Smooth muscle cell (in vitro differentiated cells): Measurements from ENCODE around the gene ZDHHC14. TPM values are rescaled to one million over a fixed set of nuclear protein-coding genes. Genes with fewer than 3 reads are reported as not detected.

Experiments used
- DNase-seq: peaks from one replicate; lab custom pipeline; 2025; ENCODE audit not compliant: unreplicated experiment; lab: John Stamatoyannopoulos, UW
- H2AFZ ChIP-seq: fragments of 200-600 bp; sonication (generic); 2 replicates; pipeline ENCODE4 v1.6.0; 2016; ENCODE audit warnings: antibody characterized with exemption, low read depth, mild to moderate bottlenecking
- H3F3A ChIP-seq: fragments of 200-600 bp; sonication (generic); 2 replicates; pipeline ENCODE4 v1.6.0; 2017; ENCODE audit warnings: antibody characterized with exemption, low read depth
- H3K27ac ChIP-seq: fragments of 200-600 bp; sonication (generic); 2 replicates; pipeline ENCODE4 v1.5.1; 2016; ENCODE audit warnings: low read depth, mild to moderate bottlenecking
- H3K27me3 ChIP-seq: fragments of 200-600 bp; sonication (generic); 2 replicates; pipeline ENCODE4 v1.6.1; 2016; ENCODE audit warnings: low read depth, mild to moderate bottlenecking
- H3K36me3 ChIP-seq: fragments of 200-600 bp; sonication (generic); 2 replicates; pipeline ENCODE4 v1.5.1; 2016; ENCODE audit warnings: low read depth
- H3K4me1 ChIP-seq: fragments of 200-600 bp; sonication (generic); 2 replicates; pipeline ENCODE4 v1.5.1; 2016; ENCODE audit warnings: low read depth
- H3K4me2 ChIP-seq: fragments of 200-600 bp; sonication (generic); 2 replicates; pipeline ENCODE4 v1.6.0; 2016; ENCODE audit warnings: mild to moderate bottlenecking
- H3K4me3 ChIP-seq: fragments of 200-600 bp; sonication (generic); 2 replicates; pipeline ENCODE4 v1.5.1; 2016; ENCODE audit warnings: mild to moderate bottlenecking
- H3K79me2 ChIP-seq: fragments of 200-600 bp; sonication (generic); 2 replicates; pipeline ENCODE4 v1.6.0; 2016; ENCODE audit warnings: low read depth, mild to moderate bottlenecking
- H3K9ac ChIP-seq: fragments of 200-600 bp; sonication (generic); 2 replicates; pipeline ENCODE4 v1.6.0; 2016; ENCODE audit warnings: low read depth
- H3K9me3 ChIP-seq: fragments of 200-600 bp; sonication (generic); replicated peaks from 2 replicates; pipeline ENCODE4 v1.5.1; 2016; ENCODE audit warnings: low read depth
- H4K20me1 ChIP-seq: fragments of 200-600 bp; sonication (generic); 2 replicates; pipeline ENCODE4 v1.6.0; 2016; ENCODE audit warnings: low read depth
- CTCF ChIP-seq: fragments of 200-600 bp; sonication (generic); IDR thresholded peaks from 2 replicates; pipeline ENCODE4 v1.5.1; 2017; ENCODE audit warnings: borderline replicate concordance, mild to moderate bottlenecking, antibody characterized with exemption; ENCODE audit not compliant: insufficient read depth, poor library complexity, severe bottlenecking
- WGBS: methylation state at CpG from one replicate; pipeline ENCODE4 v1.1.7; 2016; ENCODE audit warnings: low lambda C conversion rate; 5-methylcytosine and 5-hydroxymethylcytosine counted together
- polyA plus RNA-seq: library from polyadenylated mRNA; unstranded; fragments of >200 nt; fragmentation: Nextera tagmentation; extraction: Ambion mirVana; gene quantifications from 2 replicates; pipeline ENCODE4 v1.2.1, GENCODE V29; 2016
- total RNA-seq: library from RNA; depleted of rRNA; stranded (reverse); fragments of >200 nt; gene quantifications from 2 replicates; pipeline ENCODE4 v1.2.3, GENCODE V29; 2014

Gene ZDHHC14
- total and polyA plus RNA-seq, 2 experiments from 2014 or later, result 1.3 to 1.6 TPM

GRCh38 chr6:157376706-157377230 is 4.2 kb upstream of the ZDHHC14 start:
- DNase-seq, result no peak
- no peaks in the 10 kb centered on the region for H3K79me2 ChIP-seq
- no peaks in the 10 kb centered on the region for H3K9me3 ChIP-seq
- H3K4me1 ChIP-seq, result peaks cover 4% of the 10 kb centered on the region
- TF ChIP-seq CTCF, result no peak
- H3K36me3 ChIP-seq, result no peaks in the 10 kb centered on the region
- no peaks in the 10 kb centered on the region for H3F3A ChIP-seq
- no peaks in the 10 kb centered on the region for H4K20me1 ChIP-seq
- no peak overlapping the region for H3K27ac ChIP-seq
- WGBS, result 94% methylated on average over 9 of the region's 9 CpGs
- no peaks in the 10 kb centered on the region for H3K27me3 ChIP-seq
- no peak overlapping the region for H3K4me3 ChIP-seq
- H3K9ac ChIP-seq, result no peak overlapping the region
- no peak overlapping the region for H3K4me2 ChIP-seq
- no peak overlapping the region for H2AFZ ChIP-seq

- H3K27ac ChIP-seq, result no peak overlapping the region
- H4K20me1 ChIP-seq, result no peaks in the 10 kb centered on the region
- peak overlapping the region; percentile 91 for H3K4me3 ChIP-seq
- H2AFZ ChIP-seq, result peak overlapping the region; percentile 99
- H3K79me2 ChIP-seq, result no peaks in the 10 kb centered on the region
- H3F3A ChIP-seq, result no peaks in the 10 kb centered on the region
- H3K4me1 ChIP-seq, result peaks cover 19% of the 10 kb centered on the region
- peaks cover 16% of the 10 kb centered on the region for H3K27me3 ChIP-seq
- WGBS, result 3% methylated on average over 30 of the region's 45 CpGs
- DNase-seq, result peak; percentile 45
- peak overlapping the region; percentile 100 for H3K4me2 ChIP-seq
- TF ChIP-seq CTCF, result no peak
- no peaks in the 10 kb centered on the region for H3K36me3 ChIP-seq
- H3K9me3 ChIP-seq, result no peaks in the 10 kb centered on the region
- peak overlapping the region; percentile 68 for H3K9ac ChIP-seq
Observed at GRCh38 chr6:157379656-157380457, 1.1 kb upstream of the ZDHHC14 start.

DNA sequence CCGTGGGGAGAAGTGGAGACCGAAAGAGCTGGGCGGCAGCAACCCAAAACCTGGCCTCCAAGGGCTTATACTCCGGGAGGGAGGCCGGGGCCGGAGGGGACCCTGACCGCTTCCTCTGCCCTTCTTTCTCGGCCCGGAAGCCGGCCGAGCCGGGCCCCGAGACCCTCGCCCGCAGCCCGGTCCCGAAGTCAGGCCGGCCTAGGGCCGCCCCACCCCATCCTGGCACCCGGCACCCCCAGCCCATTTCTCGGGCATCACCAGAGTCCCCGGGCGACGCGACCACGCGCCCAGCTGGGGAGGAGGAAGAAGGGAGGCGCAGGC is 572 bp upstream of the ZDHHC14 start:
- no peaks in the 10 kb centered on the region for H3K79me2 ChIP-seq
- no peaks in the 10 kb centered on the region for H4K20me1 ChIP-seq
- peak overlapping the region; percentile 68 for H3K9ac ChIP-seq
- H3K9me3 ChIP-seq, result no peaks in the 10 kb centered on the region
- no peak for TF ChIP-seq CTCF
- peak overlapping the region; percentile 99 for H2AFZ ChIP-seq
- H3K27ac ChIP-seq, result peak overlapping the region; percentile 38
- no peaks in the 10 kb centered on the region for H3F3A ChIP-seq
- DNase-seq, result no peak
- H3K27me3 ChIP-seq, result peaks cover 16% of the 10 kb centered on the region
- H3K4me3 ChIP-seq, result peak overlapping the region; percentile 91
- H3K36me3 ChIP-seq, result no peaks in the 10 kb centered on the region
- WGBS, result 2% methylated on average over 18 of the region's 28 CpGs
- peak overlapping the region; percentile 100 for H3K4me2 ChIP-seq
- H3K4me1 ChIP-seq, result peaks cover 19% of the 10 kb centered on the region
